H9 (cell line): ENCODE data around the gene KIAA0513. TPM values are rescaled to one million over a fixed set of nuclear protein-coding genes. Genes with fewer than 3 reads are reported as not detected.
A peak's percentile ranks its signal among the peaks of the same experiment; 100 is the strongest.

Experiments used
- DNase-seq: peaks from one replicate; pipeline ENCODE4 v3.0.0-alpha.2; 2017
- H2AFZ ChIP-seq: one replicate; pipeline ENCODE4 v1.6.1; 2013; ENCODE audit warnings: mild to moderate bottlenecking, low read length, control low read depth, moderate library complexity
- H2AK5ac ChIP-seq: 2 replicates; pipeline ENCODE4 v1.6.1; 2013; ENCODE audit warnings: low read length, control low read depth, mixed read lengths; ENCODE audit not compliant: insufficient read length
- H2BK120ac ChIP-seq: one replicate; pipeline ENCODE4 v1.6.1; 2013; ENCODE audit warnings: low read depth, mild to moderate bottlenecking, low read length, control low read depth, inconsistent platforms; ENCODE audit not compliant: poor library complexity, severe bottlenecking
- H2BK12ac ChIP-seq: 2 replicates; pipeline ENCODE4 v1.6.1; 2013; ENCODE audit warnings: low read length, control low read depth, mixed read lengths, low read depth; ENCODE audit not compliant: insufficient read length
- H2BK15ac ChIP-seq: 2 replicates; pipeline ENCODE4 v1.6.1; 2013; ENCODE audit warnings: low read depth, low read length, control low read depth
- H2BK20ac ChIP-seq: one replicate; pipeline ENCODE4 v1.6.1; 2013; ENCODE audit warnings: low read depth, mild to moderate bottlenecking, low read length, control low read depth, inconsistent platforms; ENCODE audit not compliant: poor library complexity, severe bottlenecking
- H2BK5ac ChIP-seq: 2 replicates; pipeline ENCODE4 v1.6.1; 2013; ENCODE audit warnings: low read length, control low read depth, mixed read lengths; ENCODE audit not compliant: insufficient read length
- H3K14ac ChIP-seq: 2 replicates; pipeline ENCODE4 v1.6.1; 2013; ENCODE audit warnings: low read length, control low read depth; ENCODE audit not compliant: insufficient read depth
- H3K18ac ChIP-seq: 2 replicates; pipeline ENCODE4 v1.6.1; 2013; ENCODE audit warnings: low read depth, mild to moderate bottlenecking, mixed read lengths, low read length, control low read depth; ENCODE audit not compliant: insufficient read length
- H3K23ac ChIP-seq: 2 replicates; pipeline ENCODE4 v1.6.1; 2013; ENCODE audit warnings: low read length, control low read depth, mixed read lengths, low read depth; ENCODE audit not compliant: insufficient read length
- H3K23me2 ChIP-seq: 2 replicates; pipeline ENCODE4 v1.6.1; 2013; ENCODE audit warnings: low read depth, mild to moderate bottlenecking, mixed read lengths, low read length, control low read depth; ENCODE audit not compliant: insufficient read length, poor library complexity, severe bottlenecking
- H3K27ac ChIP-seq: 2 replicates; pipeline ENCODE4 v1.5.1; 2013; ENCODE audit warnings: low read length, control low read depth, mixed read lengths, low read depth; ENCODE audit not compliant: insufficient read length
- H3K27me3 ChIP-seq: 2 replicates; pipeline ENCODE4 v1.6.1; 2013; ENCODE audit warnings: low read length, control low read depth, inconsistent platforms; ENCODE audit not compliant: insufficient read depth
- H3K4ac ChIP-seq: 2 replicates; pipeline ENCODE4 v1.6.1; 2013; ENCODE audit warnings: low read depth, mild to moderate bottlenecking, control low read depth, inconsistent platforms, low read length, moderate library complexity
- H3K4me1 ChIP-seq: 2 replicates; pipeline ENCODE4 v1.6.1; 2013; ENCODE audit warnings: low read length, control low read depth, inconsistent platforms; ENCODE audit not compliant: insufficient read depth
- H3K4me2 ChIP-seq: 2 replicates; pipeline ENCODE4 v1.6.1; 2013; ENCODE audit warnings: low read length, control low read depth, mixed read lengths; ENCODE audit not compliant: insufficient read length, insufficient read depth
- H3K56ac ChIP-seq: 2 replicates; pipeline ENCODE4 v1.6.1; 2013; ENCODE audit warnings: low read depth, mild to moderate bottlenecking, mixed read lengths, low read length, control low read depth; ENCODE audit not compliant: insufficient read length
- H3K79me1 ChIP-seq: 2 replicates; pipeline ENCODE4 v1.6.1; 2013; ENCODE audit warnings: low read depth, mild to moderate bottlenecking, moderate library complexity, low read length, control low read depth, inconsistent platforms; ENCODE audit not compliant: insufficient read depth, poor library complexity, severe bottlenecking
- H3K79me2 ChIP-seq: 2 replicates; pipeline ENCODE4 v1.6.1; 2013; ENCODE audit warnings: low read length, control low read depth, inconsistent platforms; ENCODE audit not compliant: insufficient read depth
- H3K9ac ChIP-seq: 2 replicates; pipeline ENCODE4 v1.6.1; 2013; ENCODE audit warnings: low read length, control low read depth, mixed read lengths; ENCODE audit not compliant: insufficient read length; ENCODE audit errors: extremely low read depth
- H3K9me3 ChIP-seq: one replicate; pipeline ENCODE4 v1.6.1; 2013; ENCODE audit warnings: low read depth, low read length, inconsistent platforms; ENCODE audit not compliant: control insufficient read depth
- H3T11ph ChIP-seq: one replicate; pipeline ENCODE4 v1.6.1; 2013; ENCODE audit warnings: mild to moderate bottlenecking, low read length, control low read depth, inconsistent platforms
- H4K20me1 ChIP-seq: one replicate; pipeline ENCODE4 v1.6.1; 2013; ENCODE audit not compliant: control insufficient read depth, insufficient read length, insufficient read depth
- H4K5ac ChIP-seq: 2 replicates; pipeline ENCODE4 v1.6.1; 2013; ENCODE audit warnings: low read depth, mild to moderate bottlenecking, mixed read lengths, low read length, control low read depth; ENCODE audit not compliant: insufficient read length
- H4K8ac ChIP-seq: replicated peaks from 2 replicates; pipeline ENCODE4 v1.6.1; 2013; ENCODE audit warnings: low read length, control low read depth, mixed read lengths, low read depth; ENCODE audit not compliant: insufficient read length
- H4K91ac ChIP-seq: 2 replicates; pipeline ENCODE4 v1.6.1; 2013; ENCODE audit warnings: low read depth, mild to moderate bottlenecking, moderate library complexity, mixed read lengths, low read length, control low read depth; ENCODE audit not compliant: insufficient read length
- H3K27ac Mint-ChIP-seq, 3 experiments: 2 replicates in 2 of 3; 3 replicates in 1 of 3; pipeline ENCODE4 v1.8.0; 2020 to 2021; ENCODE audit warnings: mixed read lengths in 3 of 3, mild to moderate bottlenecking in 1 of 3, moderate library complexity in 1 of 3
- H3K27me3 Mint-ChIP-seq: 2 replicates; pipeline ENCODE4 v1.8.0; 2021; ENCODE audit warnings: low read depth, mild to moderate bottlenecking, moderate library complexity, mixed read lengths
- H3K36me3 Mint-ChIP-seq, 3 experiments: 2 replicates in 2 of 3; 3 replicates in 1 of 3; pipeline ENCODE4 v1.8.0; 2020 to 2021; ENCODE audit warnings: low read depth in 3 of 3, mixed read lengths in 3 of 3; ENCODE audit not compliant: insufficient read depth in 1 of 3
- H3K4me1 Mint-ChIP-seq, 2 experiments: 2 replicates each; pipeline ENCODE4 v1.8.0; 2020; ENCODE audit warnings: mixed read lengths in 2 of 2
- H3K4me3 Mint-ChIP-seq, 2 experiments: 2 replicates in 1 of 2; 3 replicates in 1 of 2; pipeline ENCODE4 v1.8.0; 2020 to 2021; ENCODE audit warnings: mild to moderate bottlenecking in 2 of 2, mixed read lengths in 2 of 2, moderate library complexity in 1 of 2
- H3K9me3 Mint-ChIP-seq, 2 experiments: 2 replicates in 1 of 2; 3 replicates in 1 of 2; pipeline ENCODE4 v1.8.0; 2020; ENCODE audit warnings: mild to moderate bottlenecking in 2 of 2, mixed read lengths in 2 of 2, moderate library complexity in 1 of 2
- WGBS: extraction: QIAGEN DNeasy Blood & Tissue Kit; methylation state at CpG from one replicate; pipeline ENCODE4 v1.1.7; 2013; ENCODE audit warnings: missing lambda C conversion rate, low lambda C conversion rate, mixed read lengths; ENCODE audit not compliant: insufficient read length; ENCODE audit errors: extremely low coverage; 5-methylcytosine and 5-hydroxymethylcytosine counted together
- total RNA-seq: library from RNA; stranded (reverse); gene quantifications from 2 replicates; pipeline ENCODE4 v1.2.1, GENCODE V29; 2021
- TF ChIP-seq, protein P1 (sequence below): fragments of 200-600 bp; sonication (generic); conservative IDR thresholded peaks from 3 replicates; pipeline ENCODE4 v1.8.0; 2021; ENCODE audit warnings: antibody characterized with exemption, mild to moderate bottlenecking

The KIAA0513 gene
- total RNA-seq, 1 experiment from 2014 or later, result 4.7 TPM

DNA sequence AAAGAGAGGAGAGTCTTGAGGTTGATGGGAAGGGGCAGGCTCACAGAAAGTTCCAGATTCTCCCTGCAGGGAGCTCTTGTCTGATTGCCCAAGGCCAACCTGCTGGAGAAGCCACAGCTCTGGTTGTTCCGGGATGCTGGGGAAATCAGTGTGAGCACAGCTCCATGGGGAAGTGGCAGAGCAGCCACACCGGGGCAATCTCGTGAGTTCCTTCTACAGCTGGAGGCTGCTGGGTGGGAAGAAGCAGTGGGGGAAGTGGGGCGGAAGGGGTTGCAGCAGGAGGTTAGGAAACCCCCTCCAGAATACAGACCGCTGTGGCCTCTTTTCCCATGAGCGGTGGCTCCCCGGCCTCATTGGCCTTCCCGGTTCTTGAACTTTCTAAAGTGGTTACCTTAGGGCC, 34.0 kb downstream of the KIAA0513 start:
- WGBS, result no CpG with 5 or more reads among the region's 8 CpGs
- Histone ChIP-seq H3K79me1 (no peaks in the 10 kb centered on the region), H3T11ph (no peak overlapping the region), H2AFZ (no peak overlapping the region), H2AK5ac (no peak overlapping the region), H3K79me2 (no peaks in the 10 kb centered on the region), H3K23me2 (no peaks in the 10 kb centered on the region), H3K27me3 (no peaks in the 10 kb centered on the region), H3K27ac (no peak overlapping the region), H2BK12ac (no peak overlapping the region), H3K56ac (no peak overlapping the region), H4K5ac (no peak overlapping the region), H2BK20ac (no peak overlapping the region), H3K4me2 (no peak overlapping the region), H3K4me1 (peaks cover 2% of the 10 kb centered on the region; the same call in 1 of the 2 replicates), H2BK120ac (no peak overlapping the region), H3K14ac (no peak overlapping the region), H3K23ac (no peak overlapping the region), H2BK5ac (no peak overlapping the region), H3K9ac (no peak overlapping the region), H3K9me3 (no peaks in the 10 kb centered on the region), H4K8ac (no peak overlapping the region), H2BK15ac (no peak overlapping the region), H4K20me1 (no peaks in the 10 kb centered on the region), H3K4ac (no peak overlapping the region), H4K91ac (no peak overlapping the region), H3K18ac (no peak overlapping the region)
- TF ChIP-seq, protein P1, sequence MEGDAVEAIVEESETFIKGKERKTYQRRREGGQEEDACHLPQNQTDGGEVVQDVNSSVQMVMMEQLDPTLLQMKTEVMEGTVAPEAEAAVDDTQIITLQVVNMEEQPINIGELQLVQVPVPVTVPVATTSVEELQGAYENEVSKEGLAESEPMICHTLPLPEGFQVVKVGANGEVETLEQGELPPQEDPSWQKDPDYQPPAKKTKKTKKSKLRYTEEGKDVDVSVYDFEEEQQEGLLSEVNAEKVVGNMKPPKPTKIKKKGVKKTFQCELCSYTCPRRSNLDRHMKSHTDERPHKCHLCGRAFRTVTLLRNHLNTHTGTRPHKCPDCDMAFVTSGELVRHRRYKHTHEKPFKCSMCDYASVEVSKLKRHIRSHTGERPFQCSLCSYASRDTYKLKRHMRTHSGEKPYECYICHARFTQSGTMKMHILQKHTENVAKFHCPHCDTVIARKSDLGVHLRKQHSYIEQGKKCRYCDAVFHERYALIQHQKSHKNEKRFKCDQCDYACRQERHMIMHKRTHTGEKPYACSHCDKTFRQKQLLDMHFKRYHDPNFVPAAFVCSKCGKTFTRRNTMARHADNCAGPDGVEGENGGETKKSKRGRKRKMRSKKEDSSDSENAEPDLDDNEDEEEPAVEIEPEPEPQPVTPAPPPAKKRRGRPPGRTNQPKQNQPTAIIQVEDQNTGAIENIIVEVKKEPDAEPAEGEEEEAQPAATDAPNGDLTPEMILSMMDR, result no peak
- peak overlapping the region in 1 of 3 experiments; percentile 50; a peak in 2 of 7 replicates for H3K27ac Mint-ChIP-seq
- no peaks in the 10 kb centered on the region for H3K9me3 Mint-ChIP-seq
- H3K4me1 Mint-ChIP-seq, result peaks cover 30 to 36% of the 10 kb centered on the region in 2 experiments
- H3K4me3 Mint-ChIP-seq, result no peak overlapping the region
- peaks cover 12% of the 10 kb centered on the region for H3K27me3 Mint-ChIP-seq
- no peaks in the 10 kb centered on the region for H3K36me3 Mint-ChIP-seq
- DNase-seq, result no peak
